GM19099 (cell line): ENCODE results near the gene CACNG1.

Experiments used
- POLR2A ChIP-seq: IDR thresholded peaks from 3 replicates; pipeline ENCODE4 v1.6.1; 2011; ENCODE audit warnings: low read depth; ENCODE audit not compliant: insufficient read length; ENCODE audit errors: extremely low read depth

The CACNG1 gene

DNA sequence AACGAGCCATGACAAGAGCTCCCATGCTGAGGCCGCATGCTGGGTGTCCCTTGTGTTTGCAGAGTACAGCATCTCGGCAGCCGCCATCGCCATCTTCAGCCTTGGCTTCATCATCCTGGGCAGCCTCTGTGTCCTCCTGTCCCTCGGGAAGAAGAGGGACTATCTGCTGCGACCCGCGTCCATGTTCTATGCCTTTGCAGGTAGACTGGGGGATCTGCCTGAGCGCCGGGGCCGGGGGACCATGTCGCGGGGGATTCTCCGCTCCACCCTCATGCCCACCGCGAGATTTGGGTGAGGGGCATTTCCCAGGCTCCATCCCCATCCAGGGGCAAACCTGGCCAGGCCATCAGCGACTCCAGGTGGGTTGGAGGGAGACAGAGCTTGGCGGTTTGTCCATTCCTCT, 10.7 kb downstream of the CACNG1 start:
- no peak for TF ChIP-seq POLR2A

DNA sequence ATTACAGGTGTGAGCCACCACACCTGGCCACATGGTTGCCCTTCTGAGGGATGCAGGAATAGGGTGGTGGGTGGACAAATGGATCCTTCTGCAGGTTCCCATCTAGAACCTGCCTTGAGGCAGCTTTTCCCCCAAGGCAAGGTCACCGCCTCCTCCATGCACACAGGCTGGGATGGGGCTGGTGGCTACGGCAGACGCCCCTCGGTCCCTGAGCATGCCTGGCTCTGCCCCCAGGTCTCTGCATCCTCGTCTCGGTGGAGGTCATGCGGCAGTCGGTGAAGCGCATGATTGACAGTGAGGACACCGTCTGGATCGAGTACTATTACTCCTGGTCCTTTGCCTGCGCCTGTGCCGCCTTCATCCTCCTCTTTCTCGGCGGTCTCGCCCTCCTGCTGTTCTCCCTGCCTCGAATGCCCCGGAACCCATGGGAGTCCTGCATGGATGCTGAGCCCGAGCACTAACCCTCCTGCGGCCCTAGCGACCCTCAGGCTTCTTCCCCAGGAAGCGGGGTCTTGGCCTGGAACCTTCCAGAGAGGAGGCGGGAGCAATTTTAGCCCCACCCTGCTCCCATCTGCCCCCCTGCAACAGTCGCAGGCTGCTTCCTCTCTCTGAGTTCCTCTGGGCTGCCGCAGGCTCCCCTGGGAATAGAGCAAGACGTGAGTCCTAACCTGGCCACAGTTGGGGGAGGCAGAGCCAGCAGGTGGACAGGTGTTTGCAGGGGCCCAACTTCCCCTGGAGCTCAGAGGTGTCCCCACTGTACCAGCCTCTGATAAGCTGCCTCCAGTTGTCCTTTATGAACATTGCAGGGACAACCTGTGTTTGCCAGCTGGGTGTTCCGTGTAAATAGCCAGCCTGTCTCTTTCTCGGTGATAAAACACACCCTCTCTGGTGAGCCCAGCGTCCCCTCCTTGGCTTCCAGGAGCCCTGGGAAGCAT, 11.7 kb downstream of the CACNG1 start:
- TF ChIP-seq POLR2A: no peak

DNA sequence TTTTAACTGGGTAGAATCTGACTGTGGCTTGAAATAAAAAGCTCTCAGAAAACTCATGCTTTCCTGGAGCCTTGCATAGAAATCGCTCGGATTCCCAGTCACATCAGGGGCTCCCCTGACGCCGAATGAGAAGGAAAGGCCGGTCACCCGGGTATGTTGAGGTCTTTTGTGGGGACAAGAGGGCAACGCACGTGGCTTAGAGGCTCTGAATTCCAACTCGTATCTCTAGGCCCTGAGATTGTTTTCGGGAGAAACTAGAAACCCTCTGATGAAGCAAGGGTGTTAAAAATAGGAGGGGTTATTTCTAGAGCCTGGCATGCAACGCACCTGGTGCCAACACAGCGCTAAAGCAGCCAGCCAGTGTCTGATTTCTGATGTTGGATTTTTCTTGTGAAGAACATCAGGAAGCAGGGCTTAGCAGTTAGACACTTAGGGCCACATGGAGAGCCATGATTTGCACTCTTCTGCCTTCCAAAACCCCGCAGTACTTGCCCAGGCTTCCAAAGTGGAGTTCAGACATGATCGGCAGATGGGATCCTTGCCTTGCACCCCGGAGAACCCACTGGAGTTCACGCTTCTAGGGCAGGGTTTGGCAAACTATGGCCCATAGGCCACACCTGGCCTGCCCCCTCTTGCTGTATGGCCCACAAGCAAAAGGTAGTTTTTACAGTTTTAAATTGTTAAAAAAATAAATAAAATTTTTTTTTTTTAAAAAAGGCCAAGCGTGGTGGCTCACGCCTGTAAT, 12.6 kb downstream of the CACNG1 start:
- TF ChIP-seq POLR2A: no peak

DNA sequence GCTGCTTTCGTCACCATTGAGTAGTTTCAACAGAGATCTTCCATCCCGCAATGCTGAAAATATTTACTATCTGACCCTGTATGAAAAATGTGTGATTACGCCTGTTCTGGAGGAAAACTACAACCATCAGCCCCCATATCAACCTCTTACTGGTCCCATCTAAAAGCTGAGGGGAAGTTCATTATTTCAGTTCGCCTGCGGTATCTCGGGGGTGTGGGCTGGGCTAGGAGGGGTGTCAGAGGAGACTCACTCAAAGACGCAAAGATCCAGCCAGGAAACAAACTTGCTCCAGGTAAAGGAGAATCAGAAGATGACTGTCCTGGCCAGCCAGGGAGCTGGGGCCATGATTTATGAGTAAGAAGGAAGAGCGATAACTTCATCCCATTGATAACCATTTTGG, 13.7 kb downstream of the CACNG1 start:
- TF ChIP-seq POLR2A: no peak

DNA sequence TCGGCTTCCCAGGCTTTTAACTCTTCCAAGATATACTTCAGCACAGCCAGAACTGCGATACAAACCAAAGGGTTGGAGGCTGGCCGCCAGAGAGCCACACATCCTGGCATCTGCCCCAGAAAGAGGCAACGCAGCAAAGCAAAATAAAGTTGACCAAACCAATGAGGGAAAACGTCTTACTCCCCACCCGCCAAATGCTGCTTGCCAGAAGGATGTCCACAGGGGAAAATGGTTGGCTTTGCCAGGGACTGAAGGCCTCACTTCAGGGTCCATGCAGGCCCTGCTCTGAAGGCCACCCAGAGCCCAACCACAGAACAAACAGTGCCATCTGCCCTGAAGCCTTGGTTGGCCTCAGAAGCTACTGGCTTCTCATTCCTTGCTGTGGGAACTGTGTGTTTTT, 15.0 kb downstream of the CACNG1 start:
- no peak for TF ChIP-seq POLR2A

DNA sequence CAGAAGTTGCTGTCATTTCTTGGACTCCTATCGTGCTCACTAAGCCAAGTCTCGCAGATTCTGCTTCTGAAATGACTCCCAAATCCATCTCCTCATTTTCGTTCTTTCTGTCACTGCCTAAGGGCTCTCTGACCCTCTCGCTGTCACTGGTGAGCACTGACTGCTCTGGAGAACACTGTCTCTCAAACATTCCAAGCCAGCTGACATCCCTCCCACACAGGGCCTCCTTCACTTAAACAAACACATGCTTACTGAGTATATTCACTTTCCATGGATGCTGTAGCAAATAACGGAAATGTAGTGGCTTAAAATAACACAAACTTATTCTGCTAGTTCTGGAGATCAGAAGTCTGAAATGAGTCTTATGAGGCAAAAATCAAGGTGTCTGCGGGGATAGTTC, 18.8 kb downstream of the CACNG1 start:
- no peak for TF ChIP-seq POLR2A

DNA sequence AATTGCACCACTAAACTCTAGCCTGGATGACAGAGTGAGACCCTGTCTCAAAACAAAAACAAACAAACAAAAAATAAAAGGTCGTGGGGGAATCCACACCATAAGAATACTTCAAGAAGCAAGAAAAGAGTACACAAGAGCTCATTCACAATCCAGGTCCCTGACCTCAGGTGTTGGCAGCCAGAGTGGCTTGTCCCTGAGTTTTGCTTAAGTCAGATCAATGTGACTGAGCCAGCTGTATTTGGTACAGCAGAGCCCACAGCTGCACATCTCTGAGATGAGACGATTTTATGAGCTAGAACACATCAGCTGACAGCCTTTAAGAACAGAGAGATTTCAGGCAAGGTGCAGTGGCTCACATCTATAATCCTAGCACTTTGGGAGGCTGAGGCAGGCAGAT, 22.4 kb downstream of the CACNG1 start:
- TF ChIP-seq POLR2A: no peak

DNA sequence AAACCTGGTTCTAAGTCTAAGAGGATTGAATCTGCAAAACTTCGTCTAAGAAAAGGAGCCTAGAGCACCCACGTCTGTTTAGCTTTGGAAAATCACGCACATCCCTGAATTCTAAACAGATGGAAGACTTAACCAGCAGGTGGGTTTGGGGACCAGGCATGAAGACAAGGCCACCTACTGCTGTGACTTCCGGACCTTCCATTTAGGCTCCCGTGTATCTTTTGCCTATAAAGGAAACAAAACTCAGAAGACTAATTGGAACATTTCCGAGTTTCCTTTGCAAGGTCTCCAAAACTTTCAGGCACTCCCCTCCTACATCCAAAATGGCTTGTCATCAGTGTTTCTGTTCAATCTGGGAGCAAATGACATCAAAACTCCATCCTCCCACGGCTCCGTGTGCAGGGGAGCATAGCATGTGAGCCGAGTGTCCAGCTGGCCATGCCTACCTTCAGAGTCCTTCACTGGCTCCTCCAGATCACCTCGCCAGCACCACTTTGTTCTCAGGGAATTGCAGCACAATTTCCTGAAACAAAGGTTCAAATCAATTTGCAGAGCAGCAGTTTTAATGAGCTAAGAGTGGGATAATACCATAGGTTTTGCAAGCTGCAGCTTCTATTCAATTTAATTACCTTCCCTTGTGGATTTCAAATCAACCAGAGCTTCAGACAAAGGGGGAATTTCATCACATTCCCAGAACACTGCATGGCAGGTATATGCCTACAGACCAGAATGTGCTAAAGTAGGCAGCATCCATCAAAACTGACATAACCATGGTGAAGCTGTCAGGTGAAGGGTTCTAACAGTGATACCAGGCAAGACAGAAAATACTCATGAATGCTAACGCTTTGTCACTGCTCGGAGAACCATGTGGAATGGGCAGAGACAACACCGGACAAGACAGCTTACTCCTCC, 23.5 kb downstream of the CACNG1 start:
- TF ChIP-seq POLR2A: no peak

DNA sequence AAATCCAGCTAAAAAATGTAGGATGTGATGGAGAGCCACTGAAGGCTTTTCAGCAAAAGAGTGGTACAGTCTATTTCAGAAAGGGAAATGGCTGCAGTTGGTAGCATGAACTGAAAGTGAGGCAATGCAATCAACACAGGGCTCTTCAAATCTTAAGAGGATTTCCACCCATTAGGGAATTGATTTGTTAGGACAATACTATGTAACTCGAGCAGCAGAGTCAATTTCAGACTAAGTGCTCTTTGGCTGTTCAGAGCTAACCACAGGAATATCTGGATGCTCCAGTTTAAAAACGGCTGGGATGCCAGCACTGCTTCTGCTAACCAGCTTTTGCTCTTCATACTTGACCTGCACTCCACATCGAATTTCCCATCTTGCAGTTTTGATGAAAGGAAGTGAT, 24.6 kb downstream of the CACNG1 start:
- no peak for TF ChIP-seq POLR2A

DNA sequence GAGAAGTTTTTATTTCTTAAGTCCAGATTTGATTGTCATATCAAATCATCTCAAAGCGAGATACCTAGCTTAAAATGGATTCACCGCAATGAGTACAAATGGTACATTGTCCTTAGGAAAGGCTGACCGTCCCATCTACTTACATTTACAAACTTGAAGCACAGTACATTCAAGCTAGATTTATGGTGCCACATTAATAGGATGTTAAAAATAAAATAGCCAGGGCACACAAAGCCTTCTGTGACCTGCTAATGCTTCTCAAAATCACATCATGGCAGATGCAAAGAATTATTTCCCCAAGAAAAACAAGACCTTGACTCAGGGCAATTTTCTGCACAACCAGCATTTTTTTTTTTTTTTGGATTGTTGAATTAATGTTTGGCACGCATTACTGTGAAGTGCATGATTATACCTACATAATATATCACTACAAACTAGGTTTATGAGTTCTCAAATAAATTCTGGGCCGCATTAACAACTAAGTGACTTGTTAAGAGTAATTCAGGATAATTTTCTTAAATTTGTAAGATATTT, 25.3 kb downstream of the CACNG1 start:
- no peak for TF ChIP-seq POLR2A

DNA sequence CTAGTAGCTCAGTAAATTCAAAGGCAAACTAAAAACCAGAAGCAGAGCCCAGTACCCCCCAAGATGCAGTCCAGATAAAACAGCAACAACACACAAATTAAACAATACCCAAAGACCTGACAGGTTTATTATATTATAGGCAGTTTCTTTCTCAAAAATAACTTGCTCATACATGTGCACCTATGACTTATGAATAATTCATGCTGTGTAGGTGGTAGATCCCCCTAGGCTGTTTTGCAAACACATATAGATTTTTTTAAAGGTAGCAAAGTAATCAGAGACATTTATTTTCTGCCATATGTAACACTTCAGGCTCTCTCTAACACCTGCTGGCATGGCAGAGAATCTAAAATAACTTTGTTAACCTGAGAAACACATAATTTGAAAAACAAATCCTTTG, 27.2 kb downstream of the CACNG1 start:
- no peak for TF ChIP-seq POLR2A

DNA sequence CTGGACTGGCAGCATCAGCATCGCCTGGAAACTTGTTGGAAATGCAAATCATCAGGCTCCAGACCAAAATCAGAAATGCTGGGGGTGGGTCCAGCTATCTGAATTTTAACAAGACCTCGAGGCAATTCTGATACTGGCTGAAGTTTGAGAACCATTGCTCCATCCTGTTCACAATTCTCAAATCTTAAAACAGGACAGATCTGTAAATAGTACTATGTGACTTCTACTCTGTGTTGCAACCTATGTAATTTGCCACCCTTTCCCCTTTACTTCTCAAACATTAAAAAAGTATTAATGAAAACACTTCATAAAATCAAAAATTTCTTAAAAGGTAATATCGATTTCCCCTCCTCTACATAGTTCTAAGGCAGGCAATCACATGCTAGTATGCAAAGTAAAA, 28.5 kb downstream of the CACNG1 start:
- TF ChIP-seq POLR2A: no peak

DNA sequence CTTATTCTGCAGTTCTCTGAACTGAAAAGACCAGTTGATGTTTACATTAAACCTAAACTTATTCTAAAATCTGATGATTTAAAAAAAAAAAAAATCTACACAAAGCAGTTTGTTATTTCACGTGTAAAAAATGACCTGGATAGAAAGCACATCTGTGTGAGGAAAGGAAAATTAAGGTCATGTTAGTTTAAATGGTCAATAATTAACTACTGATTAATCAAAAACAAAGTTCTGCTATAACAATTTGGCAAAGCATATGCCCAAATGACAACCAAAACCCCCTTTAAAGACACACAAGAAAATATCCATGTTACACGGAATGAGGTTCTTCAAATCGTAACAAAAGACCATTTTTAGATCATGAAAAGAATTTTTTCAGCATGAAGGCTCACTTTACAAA, 30.4 kb downstream of the CACNG1 start:
- TF ChIP-seq POLR2A: no peak

DNA sequence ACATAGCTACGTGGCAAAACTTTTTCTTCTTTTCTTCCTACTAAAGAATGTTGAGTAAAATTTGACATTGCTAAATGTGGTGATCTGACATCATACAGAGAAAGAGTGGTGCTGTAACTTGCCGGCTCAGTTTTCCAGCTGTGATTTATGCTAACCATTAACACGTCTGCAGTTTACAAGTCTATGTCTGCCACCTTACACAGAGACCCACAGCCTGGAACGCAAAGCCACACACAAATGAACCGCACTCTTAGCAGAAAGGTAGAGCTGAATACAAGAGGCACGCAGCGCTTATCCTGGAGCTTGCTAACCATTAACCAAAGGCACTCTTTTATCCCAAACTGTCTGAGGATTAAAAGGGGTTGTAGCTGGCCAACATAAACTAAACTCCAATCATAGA, 31.9 kb downstream of the CACNG1 start:
- TF ChIP-seq POLR2A: no peak

DNA sequence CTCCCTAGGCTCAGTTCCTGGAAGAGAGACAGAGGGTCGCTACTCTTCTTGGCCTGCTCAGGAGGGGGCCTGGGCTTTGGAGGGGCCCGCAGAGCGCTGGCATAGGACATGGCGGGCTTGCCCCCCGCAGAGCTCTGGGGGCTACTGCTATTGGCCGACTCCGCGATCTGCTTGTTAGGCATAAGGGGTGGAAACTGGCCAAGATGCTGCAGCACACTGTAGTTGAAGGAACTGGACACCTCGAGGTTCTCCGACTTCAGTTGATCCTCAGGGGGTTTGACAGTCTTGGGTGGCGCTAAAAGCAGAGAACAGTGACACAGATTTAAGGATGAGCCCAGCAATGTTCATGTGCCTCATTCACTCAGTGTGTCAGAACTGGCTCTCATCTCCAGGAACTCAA, 33.9 kb downstream of the CACNG1 start:
- TF ChIP-seq POLR2A: no peak
